Effector memory CD8-positive, alpha-beta T cell (primary cell): Measurements from ENCODE around the gene RPS6KC1.

ENCODE experiments used
- ATAC-seq: fragments of 150-1000 bp; cut with Tn5 transposase; replicated peaks from 2 replicates; pipeline ENCODE4 v1.10.0; 2021; ENCODE audit warnings: mild to moderate bottlenecking, moderate library complexity
- DNase-seq, 3 experiments: peaks; one replicate each; pipeline ENCODE4 v3.0.0; 2021
- H3K27ac Mint-ChIP-seq, 2 donors: one replicate each; pipeline ENCODE4 v1.8.0; 2022; ENCODE audit warnings: mild to moderate bottlenecking in 2 of 2, mixed read lengths in 2 of 2, moderate library complexity in 2 of 2
- H3K27me3 Mint-ChIP-seq, 2 donors: one replicate each; pipeline ENCODE4 v1.8.0; 2022; ENCODE audit warnings: mixed read lengths in 2 of 2
- H3K36me3 Mint-ChIP-seq: one replicate; pipeline ENCODE4 v1.8.0; 2022; ENCODE audit warnings: mild to moderate bottlenecking, moderate library complexity, mixed read lengths; ENCODE audit not compliant: insufficient read depth
- H3K4me1 Mint-ChIP-seq, 2 donors: one replicate each; pipeline ENCODE4 v1.8.0; 2022; ENCODE audit warnings: low read depth in 2 of 2, mixed read lengths in 2 of 2
- H3K4me3 Mint-ChIP-seq, 2 donors: one replicate each; pipeline ENCODE4 v1.8.0; 2022; ENCODE audit warnings: mild to moderate bottlenecking in 2 of 2, mixed read lengths in 2 of 2, moderate library complexity in 2 of 2
- H3K9me3 Mint-ChIP-seq, 2 donors: one replicate each; pipeline ENCODE4 v1.8.0; 2022; ENCODE audit warnings: mixed read lengths in 2 of 2

RPS6KC1 gene

GRCh38 chr1:213320191-213320870 lies 269.3 kb downstream of the RPS6KC1 start:
- no peak overlapping the region for H3K27ac Mint-ChIP-seq
- no peaks in the 10 kb centered on the region for H3K4me1 Mint-ChIP-seq
- H3K36me3 Mint-ChIP-seq, result no peaks in the 10 kb centered on the region
- ATAC-seq, result no peak
- H3K27me3 Mint-ChIP-seq, result peaks cover 0 to 16% of the 10 kb centered on the region in 2 donors
- no peaks in the 10 kb centered on the region for H3K9me3 Mint-ChIP-seq
- no peak overlapping the region for H3K4me3 Mint-ChIP-seq
- no peak for DNase-seq
